IPS DF 19.7 (cell line): ENCODE measurements around the gene RUNX2.
A peak's percentile ranks its signal among the peaks of the same experiment; 100 is the strongest.
"Not testable (repeated sequence)": the region's sequence is repeated elsewhere in the genome, so short reads cannot be mapped to it uniquely, and the experiment has no call there.

Experiments used
- DNase-seq: peaks from one replicate; pipeline ENCODE4 v3.0.0-alpha.2; 2013; ENCODE audit warnings: low read depth, low spot score

RUNX2 gene

DNA sequence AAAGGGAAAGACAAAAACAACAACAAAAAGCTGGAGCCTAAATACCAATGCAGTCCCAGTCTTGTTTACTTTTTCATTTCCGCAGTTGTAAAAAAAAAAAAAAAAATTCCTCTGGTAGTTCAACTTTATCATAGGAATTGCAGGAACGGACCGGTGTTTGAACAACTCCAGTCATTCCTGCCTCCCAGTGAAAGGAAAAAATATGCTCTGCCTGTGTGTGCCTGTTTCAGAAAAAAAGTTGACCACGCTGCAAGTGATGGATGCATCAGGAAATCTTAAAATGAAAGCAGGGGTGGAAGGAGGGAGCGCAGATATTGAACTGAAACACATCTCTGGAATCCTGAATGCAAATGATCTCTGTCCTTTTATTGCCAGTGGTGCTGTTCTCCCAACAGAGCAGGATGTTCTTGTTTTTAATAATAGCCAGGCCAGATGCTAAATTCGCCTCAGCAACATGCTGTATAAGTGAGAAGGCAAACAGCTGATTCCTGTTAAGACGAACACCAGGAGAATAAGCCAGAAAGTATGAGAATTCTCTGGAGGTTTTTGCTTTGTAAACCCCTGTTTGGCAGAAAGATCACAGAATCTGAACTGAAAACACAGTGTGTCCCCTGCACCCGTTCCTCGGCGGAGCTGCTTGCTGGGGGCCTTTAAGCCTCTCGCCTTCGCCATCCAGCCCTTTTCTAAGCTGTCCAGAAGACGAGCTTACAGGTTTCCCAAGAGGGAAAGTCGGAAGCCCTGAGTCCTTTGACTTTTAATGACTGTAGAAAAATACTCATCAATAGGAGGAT lies 228.0 kb downstream of the RUNX2 start:
- DNase-seq = no peak

GRCh38 chr6:45556828-45557227 lies 228.7 kb downstream of the RUNX2 start:
- DNase-seq = no peak

DNA sequence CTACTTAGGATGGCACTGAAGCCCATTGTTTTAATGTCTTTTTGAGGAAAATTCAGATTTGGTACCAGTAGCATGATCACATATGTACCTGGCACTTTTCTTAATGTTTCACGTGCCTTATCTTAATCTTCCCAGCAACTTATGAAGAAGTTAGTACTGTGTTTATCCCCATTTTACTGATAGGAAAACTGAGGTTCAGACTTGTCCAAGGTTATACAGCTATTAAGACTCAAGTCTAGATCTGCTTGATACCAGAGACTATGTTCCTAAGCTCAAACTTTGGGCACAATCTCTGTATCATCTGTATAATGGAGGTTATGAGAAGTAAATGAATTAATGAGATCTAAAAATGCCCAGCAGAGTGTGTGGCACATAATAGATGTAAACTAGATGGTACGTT lies 229.3 kb downstream of the RUNX2 start:
- DNase-seq = no peak

DNA sequence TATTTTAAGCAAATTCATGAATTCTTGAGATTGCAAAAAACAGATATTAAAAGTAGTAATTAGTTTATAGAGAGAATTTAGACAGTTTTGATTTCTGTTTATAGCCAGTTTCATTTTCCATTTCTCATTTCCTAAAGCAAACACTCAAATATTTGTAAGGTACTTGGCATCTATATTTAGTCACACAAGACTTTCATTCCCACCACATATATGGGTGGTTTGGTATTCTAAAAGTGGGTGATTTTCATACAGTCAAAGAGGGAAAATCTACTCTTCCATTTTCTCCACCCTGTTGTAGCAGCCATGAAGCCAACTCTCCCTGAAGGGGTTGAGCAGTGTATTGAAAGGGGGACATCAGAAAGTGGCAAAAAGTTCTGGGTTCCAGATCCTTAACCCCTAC lies 230.7 kb downstream of the RUNX2 start:
- no peak for DNase-seq

DNA sequence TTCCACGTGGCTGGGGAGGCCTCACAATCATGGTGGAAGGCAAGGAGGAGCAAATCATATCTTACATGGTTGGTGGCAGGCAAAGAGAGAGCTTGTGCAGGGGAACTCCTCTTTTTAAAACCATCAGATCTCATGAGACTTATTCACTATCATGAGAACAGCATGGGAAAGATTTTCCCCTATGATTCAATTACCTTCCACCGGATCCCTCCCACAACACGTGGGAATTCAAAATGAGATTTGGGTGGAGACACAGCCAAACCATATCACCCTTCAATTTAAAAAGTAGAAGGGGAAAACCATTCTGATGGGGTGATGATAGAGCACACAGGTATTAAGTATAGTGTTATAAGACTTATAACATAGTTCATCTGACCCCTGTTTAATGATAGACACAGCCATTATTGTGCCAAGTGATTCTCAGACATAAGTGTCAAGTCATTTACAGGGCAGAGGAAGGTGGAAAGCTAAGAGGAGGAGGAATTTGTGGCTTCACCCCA lies 232.2 kb downstream of the RUNX2 start:
- DNase-seq = not testable (repeated sequence)

GRCh38 chr6:45562171-45562570 lies 234.0 kb downstream of the RUNX2 start:
- no peak for DNase-seq

DNA sequence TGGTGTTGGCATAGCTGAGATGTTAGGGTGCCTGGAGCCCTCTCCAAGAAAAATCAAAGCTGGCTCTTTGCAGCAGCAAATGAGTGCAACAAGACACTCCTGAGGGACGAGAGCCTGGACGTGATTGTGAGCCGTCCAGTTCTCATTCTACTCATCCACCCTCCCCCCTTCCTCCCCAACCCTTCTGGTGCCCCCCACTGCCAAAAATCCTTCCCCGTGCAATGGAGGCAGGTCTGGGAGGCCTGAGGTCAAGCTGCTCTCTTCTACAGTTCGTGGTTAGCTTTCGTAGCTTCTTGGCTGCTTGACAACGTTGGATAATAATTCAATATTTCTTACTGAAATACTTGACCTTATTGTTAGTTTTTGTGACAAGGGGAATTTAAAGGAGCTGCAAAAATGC lies 234.9 kb downstream of the RUNX2 start:
- no peak for DNase-seq

DNA sequence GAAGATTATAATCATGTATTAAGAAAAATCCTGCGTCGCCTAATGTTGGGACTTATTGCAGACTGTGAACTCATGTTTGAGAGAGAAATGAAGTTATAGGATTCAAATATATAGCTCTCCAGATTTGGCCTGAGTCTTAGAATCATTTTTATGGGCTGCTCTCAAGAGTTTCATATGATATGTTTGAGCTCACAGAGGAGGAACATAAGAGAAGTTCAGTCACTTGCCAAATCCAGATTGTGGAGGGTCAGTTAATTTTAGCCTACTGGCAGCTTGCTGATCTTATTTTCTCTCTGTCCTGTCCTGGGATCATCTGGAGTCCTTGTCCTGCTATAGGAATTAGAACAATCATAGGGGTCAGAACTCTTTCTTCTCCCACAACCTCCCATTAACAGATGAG lies 235.7 kb downstream of the RUNX2 start:
- no peak for DNase-seq

- peak; percentile 54 for DNase-seq
Measured at GRCh38 chr6:45566882-45567281, 238.8 kb downstream of the RUNX2 start.

DNA sequence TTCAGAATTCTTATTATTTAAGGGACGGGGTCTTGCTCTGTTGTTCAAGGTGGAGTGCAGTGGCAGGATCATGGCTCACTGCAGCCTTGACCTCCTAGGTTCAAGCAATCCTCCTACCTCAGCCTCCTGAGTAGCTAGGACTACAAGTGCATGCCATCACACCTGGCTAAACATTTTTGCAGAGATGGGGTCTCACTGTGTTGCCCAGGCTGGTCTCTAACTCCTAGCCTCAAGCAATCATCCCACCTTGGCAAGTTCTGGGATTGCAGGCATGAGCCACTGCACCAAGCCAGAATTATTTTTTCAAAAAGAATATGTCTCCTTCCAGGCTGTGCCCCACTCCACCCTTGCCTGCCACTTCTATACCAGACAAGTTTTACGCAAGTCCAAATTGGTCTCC lies 239.7 kb downstream of the RUNX2 start:
- DNase-seq = no peak

- DNase-seq = no peak
Measured at GRCh38 chr6:45568626-45569025, 240.5 kb downstream of the RUNX2 start.

GRCh38 chr6:45569210-45569945 lies 241.2 kb downstream of the RUNX2 start:
- DNase-seq = no peak

DNA sequence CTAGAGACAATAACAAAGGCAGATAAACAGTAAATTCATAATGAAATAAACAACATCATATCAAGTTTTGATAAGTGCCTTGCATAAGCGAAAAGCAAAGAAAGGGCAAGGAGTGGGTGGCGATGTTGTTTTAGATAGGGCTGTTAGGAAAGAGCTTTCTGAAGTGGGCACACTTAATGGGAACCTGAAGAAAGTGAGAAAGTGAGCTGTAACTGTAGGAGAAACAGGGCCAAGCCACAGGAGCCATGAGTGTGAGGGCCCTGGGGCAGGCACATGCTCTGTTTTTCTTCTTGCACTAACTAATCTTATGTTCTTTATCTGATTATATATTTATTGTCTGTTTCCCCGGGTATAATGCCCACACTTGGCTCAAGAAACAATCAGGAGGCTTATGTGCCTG lies 243.0 kb downstream of the RUNX2 start:
- DNase-seq = no peak

DNA sequence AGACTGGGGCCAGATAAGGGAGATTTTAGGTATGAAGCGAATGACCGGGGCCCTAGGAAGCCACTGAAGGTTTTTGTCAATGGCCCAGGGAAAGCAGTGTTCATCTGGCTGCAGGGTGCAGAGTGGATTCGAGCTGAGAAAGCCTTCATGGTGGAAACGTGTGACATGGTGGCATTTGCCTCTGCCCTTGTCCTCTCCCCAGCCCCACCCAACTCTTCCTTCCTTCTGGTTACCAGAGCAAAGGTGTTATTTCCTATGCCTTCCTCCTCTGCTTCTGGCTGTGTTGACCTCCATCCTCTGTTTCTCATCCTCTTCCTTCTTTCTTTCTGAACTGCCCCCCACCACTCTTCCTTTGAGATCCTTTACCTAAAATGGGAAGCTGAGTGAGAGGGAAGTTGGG lies 244.7 kb downstream of the RUNX2 start:
- DNase-seq = no peak

DNA sequence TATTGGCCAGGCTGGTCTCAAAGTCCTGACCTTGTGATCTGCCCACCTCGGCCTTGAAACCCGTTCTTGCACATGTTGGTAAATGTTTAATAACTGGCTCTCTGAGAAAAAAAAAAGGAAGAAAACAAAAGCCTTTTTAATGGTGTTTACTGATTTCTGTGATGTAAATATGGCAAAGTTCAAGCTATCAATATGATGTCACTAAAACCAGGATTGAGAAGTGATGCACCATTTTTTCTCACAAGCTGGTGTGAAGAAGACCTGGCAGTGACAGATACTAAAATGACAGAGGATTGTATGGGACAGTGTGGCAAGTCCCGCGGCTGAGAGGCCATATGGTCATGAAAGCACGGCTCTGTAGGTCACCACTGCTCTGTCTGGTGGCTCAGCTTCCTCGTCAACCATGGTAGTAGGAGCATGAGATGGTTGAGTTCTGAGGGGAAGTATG lies 245.9 kb downstream of the RUNX2 start:
- DNase-seq = no peak

DNA sequence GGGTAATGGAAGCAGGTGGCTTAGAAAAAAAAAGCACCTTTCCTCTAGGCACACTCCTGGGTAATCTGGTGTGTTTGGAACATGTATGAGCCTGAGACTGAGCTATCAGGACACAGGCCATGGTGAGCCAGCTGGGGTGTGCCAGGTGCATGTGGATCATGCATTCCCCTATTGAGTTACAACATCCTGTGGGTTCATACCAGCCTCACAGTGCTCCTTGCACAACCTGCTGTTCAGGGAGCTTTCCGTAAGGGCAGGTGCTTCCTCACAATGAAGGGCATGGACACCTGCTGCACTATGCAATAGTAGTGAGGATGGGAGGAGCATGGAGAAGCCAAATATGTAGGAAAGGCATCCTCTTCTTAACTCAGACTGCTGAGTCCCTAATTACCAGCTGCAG lies 246.8 kb downstream of the RUNX2 start:
- no peak for DNase-seq

DNA sequence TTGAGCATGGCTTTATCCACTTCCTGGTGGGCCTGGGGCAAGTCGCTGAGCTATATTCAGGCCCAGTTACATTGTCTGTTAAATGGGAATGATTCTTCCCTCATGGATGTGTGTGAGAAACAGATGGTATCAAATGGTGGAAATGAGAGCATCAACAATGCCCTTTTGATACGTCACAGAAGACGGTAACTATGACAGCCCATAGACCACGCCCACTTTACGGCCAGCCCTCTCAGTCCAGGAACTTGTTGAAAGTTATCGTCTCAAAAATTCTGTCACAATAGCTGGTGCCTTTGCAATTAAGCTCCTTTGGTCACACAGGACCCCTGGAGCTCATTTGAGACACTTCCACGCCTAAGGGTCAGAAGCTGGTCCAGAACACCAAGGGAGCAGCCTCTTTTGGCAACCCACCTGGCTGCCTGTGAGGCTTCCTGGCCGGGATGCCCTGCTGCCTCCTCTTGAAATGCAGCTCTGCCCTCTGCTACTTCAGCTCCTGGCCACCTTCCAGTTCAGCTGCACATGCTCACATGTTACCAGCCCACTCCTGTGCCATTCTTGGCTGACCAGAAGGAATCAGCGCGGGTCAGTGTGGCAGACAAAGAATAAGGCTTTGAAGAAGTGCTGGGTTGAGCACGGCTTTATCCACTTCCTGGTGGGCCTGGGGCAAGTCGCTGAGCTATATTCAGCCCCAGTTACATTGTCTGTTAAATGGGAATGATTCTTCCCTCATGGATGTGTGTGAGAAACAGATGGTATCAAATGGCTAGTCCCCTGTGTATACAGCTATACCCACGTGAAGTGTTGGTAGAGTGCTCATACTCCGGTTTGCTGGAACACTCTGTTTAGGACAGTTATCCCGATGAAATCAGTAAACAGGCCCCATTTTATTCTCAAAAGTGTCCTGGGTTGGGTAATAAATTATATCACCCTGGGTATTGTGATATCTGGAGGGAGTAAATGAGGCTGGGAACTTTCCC lies 248.8 kb downstream of the RUNX2 start:
- no peak for DNase-seq

- no peak for DNase-seq
Measured at GRCh38 chr6:45577836-45578504, 249.8 kb downstream of the RUNX2 start.

GRCh38 chr6:45584127-45584526 lies 256.0 kb downstream of the RUNX2 start:
- DNase-seq = no peak

- DNase-seq = no peak
Measured at GRCh38 chr6:45586216-45587171, 258.4 kb downstream of the RUNX2 start.
